Activated CD8-positive, alpha-beta T cell treated with anti-CD3 and anti-CD28 coated beads for 36 hours (primary cell): ENCODE data around the gene INHBB. TPM values are rescaled to one million over a fixed set of nuclear protein-coding genes. Genes with fewer than 3 reads are reported as not detected.
A peak's percentile ranks its signal among the peaks of the same experiment; 100 is the strongest.
"Not testable (repeated sequence)": the region's sequence is repeated elsewhere in the genome, so short reads cannot be mapped to it uniquely, and the experiment has no call there.

Experiments used
- ATAC-seq: fragments of 200-7000 bp; cut with Tn5 transposase; one replicate; pipeline ENCODE4 v1.10.0; 2021; ENCODE audit warnings: mild to moderate bottlenecking, moderate library complexity
- CTCF ChIA-PET: fragments of 350-600 bp; sonication (Branson Sonifier 250); formaldehyde crosslinking; loops from one replicate; lab custom pipeline; 2021; ENCODE audit warnings: antibody characterized with exemption; lab: Charles Lee
- POLR2A ChIA-PET: fragments of 350-600 bp; sonication (Branson Sonifier 250); formaldehyde crosslinking; loops from one replicate; lab custom pipeline; 2021; ENCODE audit warnings: antibody characterized with exemption; lab: Charles Lee
- DNase-seq: peaks from one replicate; pipeline ENCODE4 v3.0.0-alpha.2; 2020
- H3K27ac Mint-ChIP-seq: one replicate; pipeline ENCODE4 v1.8.0; 2021; ENCODE audit warnings: mild to moderate bottlenecking, mixed read lengths
- H3K27me3 Mint-ChIP-seq: one replicate; pipeline ENCODE4 v1.8.0; 2021; ENCODE audit warnings: mixed read lengths
- H3K36me3 Mint-ChIP-seq: one replicate; pipeline ENCODE4 v1.8.0; 2021; ENCODE audit warnings: low read depth, mixed read lengths
- H3K4me1 Mint-ChIP-seq: one replicate; pipeline ENCODE4 v1.8.0; 2021; ENCODE audit warnings: low read depth, mixed read lengths
- H3K4me3 Mint-ChIP-seq: one replicate; pipeline ENCODE4 v1.8.0; 2021; ENCODE audit warnings: mild to moderate bottlenecking, moderate library complexity, mixed read lengths
- H3K9me3 Mint-ChIP-seq: one replicate; pipeline ENCODE4 v1.8.0; 2021; ENCODE audit warnings: mixed read lengths
- CTCF ChIP-seq: fragments of 200-600 bp; IDR thresholded peaks from one replicate; pipeline ENCODE4 v1.8.0; 2022; ENCODE audit warnings: antibody characterized with exemption, mild to moderate bottlenecking
- intact Hi-C: fragments of 100-400 bp; cut with micrococcal nuclease; formaldehyde crosslinking; loops from one replicate; pipeline ENCODE4 v1.10.0; 2022
- total RNA-seq, 2 experiments: library from RNA; stranded (reverse); gene quantifications; one replicate each; pipeline ENCODE4 v1.2.3, GENCODE V29; 2021

Gene INHBB
- total RNA-seq, 2 experiments from 2014 or later, result not detected

- ChIA-PET CTCF (no interaction called here), POLR2A (no interaction called here)
- no peak for ATAC-seq
- H3K27ac Mint-ChIP-seq, result no peak overlapping the region
- no peaks in the 10 kb centered on the region for H3K9me3 Mint-ChIP-seq
- TF ChIP-seq CTCF, result no peak
- H3K4me3 Mint-ChIP-seq, result no peak overlapping the region
- no peaks in the 10 kb centered on the region for H3K27me3 Mint-ChIP-seq
- intact Hi-C loops, result no loop called here
- DNase-seq, result no peak
- H3K36me3 Mint-ChIP-seq, result no peaks in the 10 kb centered on the region
- peaks cover 3% of the 10 kb centered on the region for H3K4me1 Mint-ChIP-seq
Observed at GRCh38 chr2:120305937-120306490, 39.9 kb upstream of the INHBB start.

GRCh38 chr2:120307482-120307881 is 38.5 kb upstream of the INHBB start:
- H3K4me1 Mint-ChIP-seq, result peaks cover 3% of the 10 kb centered on the region
- intact Hi-C loops, result no loop called here
- DNase-seq, result no peak
- TF ChIP-seq CTCF, result no peak
- H3K27ac Mint-ChIP-seq, result no peak overlapping the region
- CTCF ChIA-PET, result interaction anchor here (1.3 kb wide), 1 partner anchor 197 kb away, joined by 3 read pairs; no protein-coding TSS in a partner anchor
- no peaks in the 10 kb centered on the region for H3K27me3 Mint-ChIP-seq
- no peaks in the 10 kb centered on the region for H3K36me3 Mint-ChIP-seq
- ATAC-seq, result no peak
- POLR2A ChIA-PET, result no interaction called here
- no peak overlapping the region for H3K4me3 Mint-ChIP-seq
- H3K9me3 Mint-ChIP-seq, result no peaks in the 10 kb centered on the region

- ATAC-seq (no peak), DNase-seq (peak; percentile 36)
- ChIA-PET CTCF (interaction anchor here (1.3 kb wide), 1 partner anchor 198 kb away, joined by 3 read pairs; no protein-coding TSS in a partner anchor), POLR2A (no interaction called here)
- intact Hi-C loops, result no loop called here
- H3K4me1 Mint-ChIP-seq, result peaks cover 1% of the 10 kb centered on the region
- no peaks in the 10 kb centered on the region for H3K36me3 Mint-ChIP-seq
- no peaks in the 10 kb centered on the region for H3K27me3 Mint-ChIP-seq
- TF ChIP-seq CTCF, result no peak
- no peak overlapping the region for H3K4me3 Mint-ChIP-seq
- H3K9me3 Mint-ChIP-seq, result no peaks in the 10 kb centered on the region
- no peak overlapping the region for H3K27ac Mint-ChIP-seq
Observed at GRCh38 chr2:120308038-120308910, 37.7 kb upstream of the INHBB start.

- intact Hi-C loops, result loop anchor here (5.0 to 10.0 kb wide), 2 partner anchors 78 to 195 kb away; no protein-coding TSS in a partner anchor
- H3K4me3 Mint-ChIP-seq, result no peak overlapping the region
- H3K36me3 Mint-ChIP-seq, result no peaks in the 10 kb centered on the region
- no peaks in the 10 kb centered on the region for H3K9me3 Mint-ChIP-seq
- ChIA-PET CTCF (interaction anchor here (1.0 to 6.3 kb wide), 5 partner anchors 9 to 201 kb away, joined by 3 to 79 read pairs (median 4); no protein-coding TSS in a partner anchor), POLR2A (no interaction called here)
- TF ChIP-seq CTCF, result no peak
- H3K27ac Mint-ChIP-seq, result no peak overlapping the region
- ATAC-seq (no peak), DNase-seq (no peak)
- H3K4me1 Mint-ChIP-seq, result peaks cover 18% of the 10 kb centered on the region
- H3K27me3 Mint-ChIP-seq, result no peaks in the 10 kb centered on the region
Observed at GRCh38 chr2:120310136-120310535, 35.8 kb upstream of the INHBB start.

- H3K4me3 Mint-ChIP-seq, POLR2A ChIA-PET, H3K9me3 Mint-ChIP-seq, H3K36me3 Mint-ChIP-seq, H3K27me3 Mint-ChIP-seq, H3K27ac Mint-ChIP-seq, ATAC-seq, DNase-seq: not testable (repeated sequence)
- H3K4me1 Mint-ChIP-seq, result peaks cover 19% of the 10 kb centered on the region
- CTCF ChIA-PET, result interaction anchor here (1.1 to 6.3 kb wide), 5 partner anchors 10 to 202 kb away, joined by 3 to 79 read pairs (median 4); no protein-coding TSS in a partner anchor
- intact Hi-C loops, result loop anchor here (5.0 to 10.0 kb wide), 2 partner anchors 79 to 196 kb away; no protein-coding TSS in a partner anchor
Observed at GRCh38 chr2:120310841-120311240, 35.1 kb upstream of the INHBB start.
